Measurements from ENCODE around the gene NOC3L. TPM values are rescaled to one million over a fixed set of nuclear protein-coding genes. Genes with fewer than 3 reads are reported as not detected.
A peak's percentile ranks its signal among the peaks of the same experiment; 100 is the strongest.

Gene NOC3L
- polyA plus RNA-seq, 3 donors = 2.4 to 3.0 (median 2.7) TPM

DNA sequence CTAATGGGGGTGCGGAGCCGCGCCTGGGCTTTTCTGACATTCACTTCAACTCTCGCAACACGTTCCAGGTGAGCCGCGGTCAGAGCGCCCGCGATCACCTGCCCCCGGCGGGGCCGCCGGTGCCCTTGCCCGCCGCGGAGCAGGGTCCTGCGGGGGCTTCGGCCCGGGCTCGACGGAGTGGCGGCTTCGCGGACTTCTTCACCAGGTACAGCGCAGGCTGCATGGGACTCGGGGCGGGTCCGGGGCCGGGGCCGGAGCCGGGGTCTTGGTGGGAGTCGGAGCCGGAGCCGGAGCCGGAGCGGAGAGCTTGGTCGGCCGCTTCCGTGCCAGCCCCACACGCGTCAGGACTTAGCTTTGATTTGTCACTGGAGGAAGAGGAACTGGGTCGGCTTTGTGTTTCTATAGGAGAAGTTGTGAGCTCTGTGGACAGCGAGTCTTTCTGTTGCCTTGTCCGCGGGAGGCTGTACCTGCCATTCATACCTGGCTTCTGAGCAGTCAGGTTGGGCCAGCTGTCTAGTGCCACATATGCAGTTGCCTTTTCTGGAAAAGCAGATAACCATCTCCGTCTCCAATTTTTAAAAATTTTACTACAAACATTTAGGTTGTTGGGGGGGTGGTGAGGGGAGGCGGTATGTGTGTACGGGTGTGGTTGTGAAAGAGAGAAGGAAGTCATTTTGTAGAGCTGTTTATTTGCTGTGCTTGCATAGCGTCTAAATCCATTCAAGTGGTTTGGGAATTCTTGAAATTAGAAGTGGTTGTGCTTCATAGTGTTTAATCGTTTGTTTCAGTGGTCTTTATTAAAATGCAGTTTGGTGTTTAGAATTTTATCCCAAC, 40.9 kb upstream of the NOC3L start:
- Histone ChIP-seq H3K79me2 (ENCODE audit: insufficient read depth, low read length) (peaks cover 46% of the 10 kb centered on the region), H3K36me3 (replicated peaks in 1 of 2; ENCODE audit: control insufficient read depth in 1 of 2, insufficient read depth in 2 of 2, low read length in 2 of 2) (no peaks in the 10 kb centered on the region), H2AFZ (ENCODE audit: insufficient read depth, low read depth, low read length, poor library complexity, severe bottlenecking) (peak overlapping the region; percentile 69), H4K20me1 (ENCODE audit: insufficient read depth, low read length) (peaks cover 23% of the 10 kb centered on the region), H3K4me3 (replicated peaks in 1 of 3; ENCODE audit: low read depth in 2 of 3, low read length in 3 of 3) (peak overlapping the region; percentile 75 to 88 (median 79)), H3K4me1 (ENCODE audit: control insufficient read depth in 1 of 2, insufficient read depth in 2 of 2, low read length in 2 of 2) (peaks cover 15 to 23% of the 10 kb centered on the region in 2 donors), H3K4me2 (replicated peaks; ENCODE audit: extremely low read depth, low read length, poor library complexity, severe bottlenecking) (peak overlapping the region; percentile 81), H3K9me3 (replicated peaks in 1 of 2; ENCODE audit: control insufficient read depth in 1 of 2, insufficient read depth in 1 of 2, low read length in 2 of 2) (no peaks in the 10 kb centered on the region), H3K27me3 (ENCODE audit: control insufficient read depth in 2 of 2, insufficient read depth in 2 of 2, low read length in 2 of 2) (peaks cover 0 to 11% of the 10 kb centered on the region in 2 donors), H3K27ac (ENCODE audit: low read depth in 1 of 2, low read length in 2 of 2) (peak overlapping the region; percentile 83 to 97), H3K9ac (ENCODE audit: insufficient read depth, low read length, poor library complexity, severe bottlenecking) (peak overlapping the region; percentile 100)
- intact Hi-C loops (cut with micrococcal nuclease) = loop anchor here in 1 of 2 donors (5.0 kb wide), 1 partner anchor 41 kb away; the partner anchor contains the start of gene NOC3L
- peak; percentile 88 to 91 (median 90) for DNase-seq
- Mint-ChIP-seq H3K4me3 (peak overlapping the region; percentile 84 to 91), H3K4me1 (peaks cover 19% of the 10 kb centered on the region), H3K27me3 (ENCODE audit: low read depth in 3 of 3) (peaks cover 39 to 43% (median 42%) of the 10 kb centered on the region in 3 donors), H3K36me3 (peaks cover 0 to 3% of the 10 kb centered on the region in 2 donors), H3K27ac (peak overlapping the region; percentile 88 to 96 (median 95)), H3K9me3 (peaks cover 7 to 15% (median 11%) of the 10 kb centered on the region in 7 donors)
- under 1% methylated on average over 48 of the region's 51 CpGs for WGBS (ENCODE audit: insufficient coverage)
- TF ChIP-seq CTCF (IDR thresholded peaks at IDR 0.05) = no peak

GRCh38 chr10:94402843-94403379, 40.2 kb upstream of the NOC3L start:
- Histone ChIP-seq H3K9me3 (replicated peaks in 1 of 2; ENCODE audit: control insufficient read depth in 1 of 2, insufficient read depth in 1 of 2, low read length in 2 of 2) (no peaks in the 10 kb centered on the region), H3K9ac (ENCODE audit: insufficient read depth, low read length, poor library complexity, severe bottlenecking) (peak overlapping the region; percentile 100), H3K4me3 (replicated peaks in 1 of 3; ENCODE audit: low read depth in 2 of 3, low read length in 3 of 3) (peak overlapping the region; percentile 75 to 88 (median 79)), H2AFZ (ENCODE audit: insufficient read depth, low read depth, low read length, poor library complexity, severe bottlenecking) (peak overlapping the region; percentile 69), H3K4me2 (replicated peaks; ENCODE audit: extremely low read depth, low read length, poor library complexity, severe bottlenecking) (peak overlapping the region; percentile 81), H4K20me1 (ENCODE audit: insufficient read depth, low read length) (peaks cover 16% of the 10 kb centered on the region), H3K79me2 (ENCODE audit: insufficient read depth, low read length) (peaks cover 46% of the 10 kb centered on the region), H3K27me3 (ENCODE audit: control insufficient read depth in 2 of 2, insufficient read depth in 2 of 2, low read length in 2 of 2) (peaks cover 0 to 11% of the 10 kb centered on the region in 2 donors), H3K36me3 (replicated peaks in 1 of 2; ENCODE audit: control insufficient read depth in 1 of 2, insufficient read depth in 2 of 2, low read length in 2 of 2) (no peaks in the 10 kb centered on the region), H3K27ac (ENCODE audit: low read depth in 1 of 2, low read length in 2 of 2) (peak overlapping the region; percentile 87 to 97), H3K4me1 (ENCODE audit: control insufficient read depth in 1 of 2, insufficient read depth in 2 of 2, low read length in 2 of 2) (peaks cover 15 to 23% of the 10 kb centered on the region in 2 donors)
- Mint-ChIP-seq H3K9me3 (peaks cover 7 to 15% (median 11%) of the 10 kb centered on the region in 7 donors), H3K4me1 (peaks cover 19% of the 10 kb centered on the region), H3K27ac (peak overlapping the region in 5 of 7 donors; percentile 88 to 96 (median 95)), H3K36me3 (peaks cover 0 to 3% of the 10 kb centered on the region in 2 donors), H3K4me3 (peak overlapping the region; percentile 84 to 91), H3K27me3 (ENCODE audit: low read depth in 3 of 3) (peaks cover 43 to 47% (median 45%) of the 10 kb centered on the region in 3 donors)
- no peak for TF ChIP-seq CTCF (IDR thresholded peaks at IDR 0.05)
- under 1% methylated on average over 77 of the region's 77 CpGs for WGBS (ENCODE audit: insufficient coverage)
- DNase-seq = peak; percentile 9 to 37 (median 19)
- intact Hi-C loops (cut with micrococcal nuclease) = loop anchor here in 1 of 2 donors (5.0 kb wide), 1 partner anchor 41 kb away; the partner anchor contains the start of gene NOC3L

All from CD14-positive monocyte (primary cell).